Breast epithelium (tissue), 4 donors: ENCODE data around the gene PPP1R3G. TPM values are rescaled to one million over a fixed set of nuclear protein-coding genes. Genes with fewer than 3 reads are reported as not detected.

ENCODE experiments used
- DNase-seq, 2 donors: peaks; one replicate each; pipeline ENCODE4 v3.0.0-alpha.2; 2019; ENCODE audit warnings: low spot score in 2 of 2
- H3K27ac ChIP-seq, 2 donors: fragments of 200-600 bp; sonication (generic) in 1 of 2; one replicate each; pipeline ENCODE4 v1.5.1; 2016 to 2019; ENCODE audit warnings: mild to moderate bottlenecking in 1 of 2
- H3K27me3 ChIP-seq, 2 donors: fragments of 200-600 bp; sonication (generic) in 1 of 2; one replicate each; pipeline versions ENCODE4 v1.5.1 to v1.6.0; 2017 to 2019; ENCODE audit warnings: control low read depth in 1 of 2, mild to moderate bottlenecking in 1 of 2
- H3K36me3 ChIP-seq: fragments of 200-600 bp; one replicate; pipeline ENCODE4 v1.5.1; 2019
- H3K4me1 ChIP-seq, 2 donors: fragments of 200-600 bp; sonication (generic); one replicate each; pipeline ENCODE4 v1.5.1; 2016 to 2019; ENCODE audit warnings: control low read depth in 1 of 2
- H3K4me3 ChIP-seq, 3 donors: fragments of 200-600 bp; sonication (generic); 1 replicate in 2 of 3; 2 replicates in 1 of 3; pipeline ENCODE4 v1.5.1; 2016 to 2019; ENCODE audit warnings: mild to moderate bottlenecking in 3 of 3, moderate library complexity in 2 of 3
- H3K9me3 ChIP-seq, 2 donors: fragments of 200-600 bp; sonication (generic) in 1 of 2; one replicate each; pipeline ENCODE4 v1.5.1; 2016 to 2019; ENCODE audit warnings: control low read depth in 1 of 2
- POLR2A ChIP-seq: fragments of 450-650 bp; IDR thresholded peaks from one replicate; pipeline ENCODE4 v1.6.1; 2016; ENCODE audit warnings: antibody characterized with exemption, mild to moderate bottlenecking, moderate library complexity
- POLR2AphosphoS5 ChIP-seq, 3 donors: sonication (generic); formaldehyde crosslinking; IDR thresholded peaks; one replicate each; pipeline ENCODE4 v1.6.1; 2017; ENCODE audit warnings: antibody characterized with exemption in 3 of 3
- intact Hi-C: fragments of 100-400 bp; cut with DNase I; formaldehyde crosslinking; loops from one replicate; pipeline ENCODE4 v1.15.1; 2023; ENCODE audit warnings: low total_unique reads
- total RNA-seq, 3 donors: library from RNA; depleted of rRNA; stranded (reverse); fragments of >200 nt; gene quantifications; one replicate each; pipeline ENCODE4 v1.1.0, GENCODE V29; 2016
- TF ChIP-seq, protein P1 (sequence below), 3 donors: fragments of 450-650 bp; IDR thresholded peaks; one replicate each; pipeline ENCODE4 v1.5.1; 2016 to 2017; ENCODE audit warnings: antibody characterized with exemption in 3 of 3, mild to moderate bottlenecking in 3 of 3, moderate library complexity in 3 of 3

Gene PPP1R3G
- total RNA-seq, 3 donors from 2014 or later: 1.2 to 3.2 (median 1.6) TPM

DNA sequence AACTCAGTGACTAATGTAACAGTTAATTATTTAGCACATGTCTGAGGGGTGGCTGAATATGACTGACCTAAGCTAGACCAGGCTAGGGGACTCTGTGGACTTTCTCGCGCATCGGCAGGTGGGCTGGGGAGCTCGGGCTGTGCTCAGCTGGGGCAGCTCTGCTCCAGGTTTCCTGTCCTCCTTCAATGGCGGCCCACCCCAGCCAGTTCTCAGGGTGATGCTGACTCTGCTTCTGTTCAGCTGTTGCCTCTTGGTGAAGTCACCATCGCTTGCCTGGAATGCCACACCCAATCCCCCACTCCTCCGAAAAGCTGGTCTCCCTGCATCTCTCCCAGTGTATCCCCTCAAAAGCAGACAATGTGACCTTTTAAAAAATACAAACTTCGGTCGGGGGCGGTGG is 20.0 kb downstream of the PPP1R3G start:
- H3K4me1 ChIP-seq: no peaks in the 10 kb centered on the region
- no peaks in the 10 kb centered on the region for H3K27me3 ChIP-seq
- intact Hi-C loops: no loop called here
- H3K36me3 ChIP-seq: no peaks in the 10 kb centered on the region
- TF ChIP-seq POLR2A: no peak
- TF ChIP-seq POLR2AphosphoS5 (IDR thresholded peaks at IDR 0.05): no peak
- TF ChIP-seq, protein P1, sequence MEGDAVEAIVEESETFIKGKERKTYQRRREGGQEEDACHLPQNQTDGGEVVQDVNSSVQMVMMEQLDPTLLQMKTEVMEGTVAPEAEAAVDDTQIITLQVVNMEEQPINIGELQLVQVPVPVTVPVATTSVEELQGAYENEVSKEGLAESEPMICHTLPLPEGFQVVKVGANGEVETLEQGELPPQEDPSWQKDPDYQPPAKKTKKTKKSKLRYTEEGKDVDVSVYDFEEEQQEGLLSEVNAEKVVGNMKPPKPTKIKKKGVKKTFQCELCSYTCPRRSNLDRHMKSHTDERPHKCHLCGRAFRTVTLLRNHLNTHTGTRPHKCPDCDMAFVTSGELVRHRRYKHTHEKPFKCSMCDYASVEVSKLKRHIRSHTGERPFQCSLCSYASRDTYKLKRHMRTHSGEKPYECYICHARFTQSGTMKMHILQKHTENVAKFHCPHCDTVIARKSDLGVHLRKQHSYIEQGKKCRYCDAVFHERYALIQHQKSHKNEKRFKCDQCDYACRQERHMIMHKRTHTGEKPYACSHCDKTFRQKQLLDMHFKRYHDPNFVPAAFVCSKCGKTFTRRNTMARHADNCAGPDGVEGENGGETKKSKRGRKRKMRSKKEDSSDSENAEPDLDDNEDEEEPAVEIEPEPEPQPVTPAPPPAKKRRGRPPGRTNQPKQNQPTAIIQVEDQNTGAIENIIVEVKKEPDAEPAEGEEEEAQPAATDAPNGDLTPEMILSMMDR (IDR thresholded peaks at IDR 0.05): no peak
- DNase-seq: no peak
- no peaks in the 10 kb centered on the region for H3K9me3 ChIP-seq
- no peak overlapping the region for H3K27ac ChIP-seq
- no peak overlapping the region for H3K4me3 ChIP-seq

DNA sequence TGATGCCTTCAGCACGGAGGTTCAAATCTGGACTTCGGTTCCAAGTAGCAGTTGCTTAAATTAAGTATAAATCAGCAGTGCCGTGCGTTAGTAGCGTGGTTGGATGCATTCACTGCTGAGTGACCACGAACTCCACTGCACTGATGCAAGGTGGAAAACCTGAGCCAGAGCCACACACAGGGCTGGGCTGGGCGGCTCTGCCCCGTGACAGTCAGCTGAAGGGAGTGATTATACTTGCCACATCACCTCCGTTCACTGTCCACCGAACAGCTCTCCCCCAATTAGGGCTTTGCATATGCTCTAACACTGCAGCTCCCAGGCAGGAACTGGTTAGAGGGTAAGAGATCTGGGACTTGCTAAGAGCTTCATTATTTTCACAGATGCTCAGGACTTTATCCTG is 22.2 kb downstream of the PPP1R3G start:
- Histone ChIP-seq H3K36me3 (no peaks in the 10 kb centered on the region), H3K4me3 (no peak overlapping the region), H3K9me3 (no peaks in the 10 kb centered on the region), H3K4me1 (no peaks in the 10 kb centered on the region), H3K27ac (no peak overlapping the region), H3K27me3 (no peaks in the 10 kb centered on the region)
- DNase-seq: no peak
- TF ChIP-seq, protein P1 (IDR thresholded peaks at IDR 0.05): no peak
- TF ChIP-seq POLR2AphosphoS5 (IDR thresholded peaks at IDR 0.05) (no peak), POLR2A (no peak)
- intact Hi-C loops: no loop called here

DNA sequence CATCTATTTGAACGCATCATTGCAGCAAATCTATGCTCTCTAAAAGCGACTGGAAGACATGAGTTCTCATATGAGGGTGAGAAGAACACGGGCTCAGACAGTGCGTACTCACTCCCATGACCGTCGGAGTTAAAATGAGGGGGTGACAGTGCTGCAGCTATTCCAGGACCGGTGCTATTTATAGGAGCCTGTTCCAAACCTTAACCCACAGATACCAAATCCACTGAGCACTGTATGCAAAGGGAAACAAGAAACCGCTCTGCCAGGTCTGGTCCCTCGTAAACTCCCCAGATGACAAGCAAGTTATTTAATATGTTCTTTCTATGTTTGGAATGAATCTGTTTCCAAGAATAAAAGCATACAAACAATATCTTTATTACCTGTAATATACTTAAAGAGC is 22.9 kb downstream of the PPP1R3G start:
- Histone ChIP-seq H3K4me1 (no peaks in the 10 kb centered on the region), H3K4me3 (no peak overlapping the region), H3K27me3 (no peaks in the 10 kb centered on the region), H3K36me3 (no peaks in the 10 kb centered on the region), H3K27ac (no peak overlapping the region), H3K9me3 (no peaks in the 10 kb centered on the region)
- TF ChIP-seq POLR2A: no peak
- TF ChIP-seq, protein P1 (IDR thresholded peaks at IDR 0.05): no peak
- TF ChIP-seq POLR2AphosphoS5 (IDR thresholded peaks at IDR 0.05): no peak
- DNase-seq: no peak
- intact Hi-C loops: no loop called here

DNA sequence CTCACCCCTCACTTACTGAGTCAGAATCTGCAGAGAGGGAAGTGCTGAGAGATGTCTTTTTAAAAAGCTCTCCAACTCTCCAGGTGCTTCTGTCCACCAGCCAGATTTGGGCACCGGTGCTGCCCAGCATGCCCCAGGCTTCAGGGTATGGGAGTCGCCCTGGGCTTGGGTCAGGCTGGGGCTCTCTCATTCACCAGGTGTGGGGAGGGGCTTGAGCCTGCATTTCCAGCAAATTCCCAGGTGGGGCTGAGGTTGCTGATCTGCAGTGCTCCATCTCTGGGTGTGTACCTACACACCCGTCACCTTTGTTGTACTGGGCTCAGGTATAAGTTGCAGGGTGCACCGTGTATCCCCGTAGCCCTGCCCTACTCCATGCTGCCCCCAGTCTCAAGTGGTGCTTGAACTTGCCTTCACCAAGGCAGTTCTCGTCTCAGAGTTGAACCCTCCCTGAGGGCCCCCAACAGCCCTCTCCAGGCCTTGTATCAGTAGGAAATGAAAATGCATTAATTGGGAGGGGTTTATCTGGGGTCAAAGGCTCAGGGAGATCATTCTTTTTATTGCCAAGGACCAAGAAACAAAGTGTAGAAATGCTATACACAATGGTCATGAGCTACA is 23.5 kb downstream of the PPP1R3G start:
- intact Hi-C loops: no loop called here
- DNase-seq: no peak
- no peaks in the 10 kb centered on the region for H3K9me3 ChIP-seq
- H3K4me1 ChIP-seq: no peaks in the 10 kb centered on the region
- no peaks in the 10 kb centered on the region for H3K27me3 ChIP-seq
- TF ChIP-seq, protein P1 (IDR thresholded peaks at IDR 0.05): no peak
- no peak for TF ChIP-seq POLR2A
- TF ChIP-seq POLR2AphosphoS5 (IDR thresholded peaks at IDR 0.05): no peak
- no peaks in the 10 kb centered on the region for H3K36me3 ChIP-seq
- H3K4me3 ChIP-seq: no peak overlapping the region
- no peak overlapping the region for H3K27ac ChIP-seq

DNA sequence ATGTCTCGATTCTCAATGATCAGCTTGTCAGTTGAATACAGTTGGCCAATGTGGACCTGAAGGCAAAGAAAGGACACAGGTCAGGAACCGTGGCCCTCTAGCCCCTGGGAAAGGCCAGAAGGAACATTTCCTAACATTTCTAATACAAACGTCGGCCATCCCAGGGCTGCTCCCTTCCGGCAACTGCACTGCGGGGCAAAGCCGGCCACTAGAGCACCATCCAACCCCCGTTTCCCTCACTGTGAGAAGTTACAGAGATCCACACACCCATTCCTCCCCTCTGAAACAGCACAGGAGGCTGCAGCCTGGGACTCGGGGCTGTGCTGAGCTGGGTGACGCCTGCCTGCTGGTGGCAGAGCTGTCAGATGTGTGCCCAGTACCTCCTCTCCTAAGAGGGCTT is 24.3 kb downstream of the PPP1R3G start:
- H3K36me3 ChIP-seq: no peaks in the 10 kb centered on the region
- TF ChIP-seq, protein P1 (IDR thresholded peaks at IDR 0.05): no peak
- TF ChIP-seq POLR2A (no peak), POLR2AphosphoS5 (IDR thresholded peaks at IDR 0.05) (no peak)
- intact Hi-C loops: no loop called here

More for the DNA sequence above, 24.3 kb downstream of the PPP1R3G start:
- H3K9me3 ChIP-seq: no peaks in the 10 kb centered on the region
- H3K4me1 ChIP-seq: no peaks in the 10 kb centered on the region
- H3K4me3 ChIP-seq: no peak overlapping the region
- H3K27ac ChIP-seq: no peak overlapping the region
- no peaks in the 10 kb centered on the region for H3K27me3 ChIP-seq
- DNase-seq: no peak
